ENCODE results near the gene GALR3. TPM values are rescaled to one million over a fixed set of nuclear protein-coding genes. Genes with fewer than 3 reads are reported as not detected.

The GALR3 gene
- total RNA-seq, 4 donors from 2014 or later, result not detected

GRCh38 chr22:37777122-37777687, 46.0 kb upstream of the GALR3 start:
- peaks cover 0 to 11% of the 10 kb centered on the region in 2 donors for H3K36me3 ChIP-seq
- peaks cover 7 to 8% of the 10 kb centered on the region in 2 donors for H3K4me1 ChIP-seq
- intact Hi-C loops (cut with DNase I; ENCODE audit: low total_unique reads) (no loop called here), in situ Hi-C loops (cut with MboI; ENCODE audit: low sequenced_read_pairs in 4 of 4) (loop anchor here in 1 of 4 donors (25.0 kb wide), 1 partner anchor 140 kb away; the partner anchor contains the start of gene SH3BP1)
- DNase-seq, result peak; percentile 48 to 62
- no peak overlapping the region for H3K4me3 ChIP-seq
- peak; percentile 56 to 71 for ATAC-seq
- no peaks in the 10 kb centered on the region for H3K27me3 ChIP-seq
- H3K27ac ChIP-seq, result no peak overlapping the region
- no peaks in the 10 kb centered on the region for H3K9me3 ChIP-seq
- TF ChIP-seq, protein P1, sequence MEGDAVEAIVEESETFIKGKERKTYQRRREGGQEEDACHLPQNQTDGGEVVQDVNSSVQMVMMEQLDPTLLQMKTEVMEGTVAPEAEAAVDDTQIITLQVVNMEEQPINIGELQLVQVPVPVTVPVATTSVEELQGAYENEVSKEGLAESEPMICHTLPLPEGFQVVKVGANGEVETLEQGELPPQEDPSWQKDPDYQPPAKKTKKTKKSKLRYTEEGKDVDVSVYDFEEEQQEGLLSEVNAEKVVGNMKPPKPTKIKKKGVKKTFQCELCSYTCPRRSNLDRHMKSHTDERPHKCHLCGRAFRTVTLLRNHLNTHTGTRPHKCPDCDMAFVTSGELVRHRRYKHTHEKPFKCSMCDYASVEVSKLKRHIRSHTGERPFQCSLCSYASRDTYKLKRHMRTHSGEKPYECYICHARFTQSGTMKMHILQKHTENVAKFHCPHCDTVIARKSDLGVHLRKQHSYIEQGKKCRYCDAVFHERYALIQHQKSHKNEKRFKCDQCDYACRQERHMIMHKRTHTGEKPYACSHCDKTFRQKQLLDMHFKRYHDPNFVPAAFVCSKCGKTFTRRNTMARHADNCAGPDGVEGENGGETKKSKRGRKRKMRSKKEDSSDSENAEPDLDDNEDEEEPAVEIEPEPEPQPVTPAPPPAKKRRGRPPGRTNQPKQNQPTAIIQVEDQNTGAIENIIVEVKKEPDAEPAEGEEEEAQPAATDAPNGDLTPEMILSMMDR (IDR thresholded peaks at IDR 0.05 in 4 of 5, conservative IDR thresholded peaks at IDR 0.05 in 1 of 5), result no peak
- no peak for TF ChIP-seq POLR2A (IDR thresholded peaks at IDR 0.05)

DNA sequence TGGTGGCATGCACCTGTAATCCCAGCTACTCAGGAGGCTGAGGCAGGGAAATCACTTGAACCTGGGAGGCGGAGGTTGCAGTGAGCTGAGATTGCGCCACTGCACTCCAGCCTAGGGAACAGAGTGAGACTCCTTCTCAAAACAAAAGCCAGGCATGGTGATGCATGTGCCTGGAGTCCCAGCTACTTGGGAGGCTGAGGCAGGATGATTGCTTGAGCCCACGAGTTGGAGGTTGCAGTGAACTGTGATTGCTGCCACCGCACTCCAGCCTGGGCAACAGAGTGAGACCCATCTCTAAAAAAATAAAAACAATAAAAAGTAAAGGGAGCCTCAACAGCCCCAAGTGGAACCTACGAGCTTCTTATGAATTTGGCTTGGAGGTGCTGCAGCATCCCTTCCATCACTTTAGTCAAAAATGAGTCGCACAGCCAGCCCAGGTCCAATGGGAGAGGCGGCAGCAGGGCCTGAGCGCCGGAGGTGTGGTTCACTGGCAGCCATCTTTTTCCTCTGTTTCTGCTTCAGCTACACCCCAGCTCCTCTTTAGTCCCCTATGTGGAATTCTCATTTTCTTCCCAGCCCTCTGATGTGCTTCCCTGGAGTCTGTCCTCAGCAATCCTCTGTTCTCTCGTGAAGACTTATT, 44.7 kb upstream of the GALR3 start:
- no peak for ATAC-seq
- TF ChIP-seq POLR2A (IDR thresholded peaks at IDR 0.05), result no peak
- TF ChIP-seq, protein P1 (IDR thresholded peaks at IDR 0.05 in 4 of 5, conservative IDR thresholded peaks at IDR 0.05 in 1 of 5), result no peak
- in situ Hi-C loops (cut with MboI; ENCODE audit: low sequenced_read_pairs in 4 of 4), result loop anchor here in 1 of 4 donors (25.0 kb wide), 1 partner anchor 141 kb away; the partner anchor contains the start of gene SH3BP1
- intact Hi-C loops (cut with DNase I; ENCODE audit: low total_unique reads), result no loop called here
- H3K27me3 ChIP-seq, result peaks cover 0 to 5% (median 3%) of the 10 kb centered on the region in 3 donors
- no peak for DNase-seq
- H3K4me3 ChIP-seq, result no peak overlapping the region
- H3K4me1 ChIP-seq, result peaks cover 7 to 8% of the 10 kb centered on the region in 2 donors
- no peak overlapping the region for H3K27ac ChIP-seq
- peaks cover 0 to 3% of the 10 kb centered on the region in 2 donors for H3K36me3 ChIP-seq
- no peaks in the 10 kb centered on the region for H3K9me3 ChIP-seq

DNA sequence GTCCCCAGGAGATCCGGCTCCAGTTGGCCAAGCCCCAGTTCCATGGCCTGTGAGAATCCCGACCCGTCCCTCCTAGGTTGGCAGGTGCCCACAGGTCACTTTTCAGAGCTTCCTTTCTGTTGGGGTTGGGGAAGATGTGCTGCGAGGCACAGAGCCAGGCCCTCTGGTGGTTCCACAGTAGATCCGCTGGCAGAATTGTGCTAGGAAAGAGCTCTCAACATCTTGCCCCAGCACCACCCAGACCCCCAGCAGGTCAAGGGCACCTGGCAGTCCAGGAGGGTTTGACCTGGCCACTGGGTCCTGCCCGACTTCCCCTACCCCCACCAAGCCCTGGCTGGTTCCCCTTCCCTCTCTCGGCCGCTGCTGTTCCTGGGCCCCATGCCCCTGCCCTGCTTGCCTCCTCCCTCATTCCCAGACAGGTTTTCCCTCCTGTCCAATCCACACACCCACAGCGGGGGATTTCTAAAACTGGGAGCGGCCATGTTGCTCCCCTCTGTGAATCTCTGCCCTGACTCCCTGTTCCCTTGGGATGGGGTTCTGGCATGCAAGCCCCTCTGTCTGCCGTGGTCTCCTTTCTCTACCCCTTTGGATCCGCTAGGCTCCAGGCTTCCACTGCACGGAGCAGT, 41.6 kb upstream of the GALR3 start:
- Histone ChIP-seq H3K27ac (no peak overlapping the region), H3K36me3 (no peaks in the 10 kb centered on the region), H3K9me3 (no peaks in the 10 kb centered on the region), H3K4me3 (no peak overlapping the region), H3K27me3 (peaks cover 4 to 13% (median 7%) of the 10 kb centered on the region in 3 donors), H3K4me1 (peaks cover 7 to 8% of the 10 kb centered on the region in 2 donors)
- TF ChIP-seq POLR2A (IDR thresholded peaks at IDR 0.05), result no peak
- TF ChIP-seq, protein P1 (IDR thresholded peaks at IDR 0.05 in 4 of 5, conservative IDR thresholded peaks at IDR 0.05 in 1 of 5), result no peak
- DNase-seq (no peak), ATAC-seq (no peak)
- intact Hi-C loops (cut with DNase I; ENCODE audit: low total_unique reads) (no loop called here), in situ Hi-C loops (cut with MboI; ENCODE audit: low sequenced_read_pairs in 4 of 4) (loop anchor here in 1 of 4 donors (25.0 kb wide), 1 partner anchor 144 kb away; the partner anchor contains the start of gene SH3BP1)

DNA sequence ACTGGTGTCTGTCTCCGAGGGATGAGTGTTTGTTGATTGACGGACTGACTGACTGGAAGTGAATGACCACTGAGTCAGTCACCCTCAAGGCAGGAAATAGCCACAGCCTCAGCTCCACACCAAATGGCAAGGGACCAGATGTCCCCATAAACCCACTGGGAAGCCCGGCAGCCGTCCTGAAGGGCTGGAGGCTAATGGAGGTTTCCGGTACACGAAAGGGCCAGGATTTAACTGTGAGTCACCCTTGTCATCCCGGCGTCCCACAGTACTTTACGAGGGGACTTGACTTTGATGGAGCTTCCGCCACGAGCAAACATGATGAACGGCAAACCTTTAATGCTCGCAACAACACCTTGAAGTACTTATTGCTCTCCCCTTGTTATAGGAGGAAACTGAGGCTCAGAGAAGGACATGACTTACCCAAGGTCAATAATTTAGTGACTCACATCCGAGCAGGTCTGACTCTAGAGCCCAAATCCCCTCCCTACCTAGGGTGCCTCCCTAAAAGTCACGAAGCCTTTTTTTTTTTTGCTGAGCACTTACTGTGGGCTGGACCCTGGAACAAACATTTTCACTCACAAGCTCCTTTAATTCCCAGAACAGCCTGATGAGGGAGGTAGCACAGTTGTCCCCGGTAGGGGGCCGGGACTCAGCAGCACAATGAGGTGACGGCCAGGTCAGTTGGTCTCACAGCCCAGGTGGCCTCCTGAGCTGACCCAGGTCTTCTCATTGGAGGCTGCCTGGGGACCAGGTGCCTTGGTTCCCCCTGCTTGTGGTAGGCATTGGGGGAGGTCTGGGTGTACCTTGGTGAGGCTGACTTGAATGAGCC, 40.6 kb upstream of the GALR3 start:
- no peaks in the 10 kb centered on the region for H3K9me3 ChIP-seq
- H3K36me3 ChIP-seq, result no peaks in the 10 kb centered on the region
- ATAC-seq (peak in 1 of 2 donors; percentile 15), DNase-seq (no peak)
- no peak overlapping the region for H3K4me3 ChIP-seq
- peaks cover 4 to 13% (median 7%) of the 10 kb centered on the region in 3 donors for H3K27me3 ChIP-seq
- no peaks in the 10 kb centered on the region for H3K4me1 ChIP-seq
- TF ChIP-seq, protein P1 (IDR thresholded peaks at IDR 0.05 in 4 of 5, conservative IDR thresholded peaks at IDR 0.05 in 1 of 5), result no peak
- intact Hi-C loops (cut with DNase I; ENCODE audit: low total_unique reads) (no loop called here), in situ Hi-C loops (cut with MboI; ENCODE audit: low sequenced_read_pairs in 4 of 4) (loop anchor here in 1 of 4 donors (25.0 kb wide), 1 partner anchor 145 kb away; the partner anchor contains the start of gene SH3BP1)
- H3K27ac ChIP-seq, result no peak overlapping the region

Data from gastrocnemius medialis (tissue), 4 donors.